OCI-LY7 (cell line): ENCODE measurements around the gene ARHGAP9. TPM values are rescaled to one million over a fixed set of nuclear protein-coding genes. Genes with fewer than 3 reads are reported as not detected.
"Not testable (repeated sequence)": the region's sequence is repeated elsewhere in the genome, so short reads cannot be mapped to it uniquely, and the experiment has no call there.

Experiments
- BruUV-seq: library from RNA; stranded (reverse); fragments of 400-500 nt; replicated peaks from 2 replicates; lab custom pipeline; 2021; lab: Mats Ljungman, UMichigan
- CTCF ChIA-PET: fragments of 300-600 bp; sonication (Branson Sonifier 250); formaldehyde crosslinking; loops from one replicate; lab custom pipeline; 2022; ENCODE audit warnings: antibody characterized with exemption; ENCODE audit not compliant: unreplicated experiment; lab: Charles Lee
- POLR2A ChIA-PET: fragments of 300-600 bp; sonication (Branson Sonifier 250); formaldehyde crosslinking; loops from one replicate; lab custom pipeline; 2022; ENCODE audit warnings: antibody characterized with exemption; lab: Charles Lee
- DNase-seq: peaks from one replicate; pipeline ENCODE4 v3.0.0-alpha.2; 2015; ENCODE audit warnings: low spot score
- H2AFZ ChIP-seq: fragments of 200-600 bp; sonication (generic), shearing (Covaris generic); 2 replicates; pipeline ENCODE4 v1.6.1; 2014; ENCODE audit warnings: mild to moderate bottlenecking, antibody characterized with exemption, low read length, moderate library complexity
- H3K27ac ChIP-seq: fragments of 200-600 bp; sonication (generic); 2 replicates; pipeline ENCODE4 v1.5.1; 2014; ENCODE audit warnings: mixed run types, low read depth, mild to moderate bottlenecking, moderate library complexity, low read length, inconsistent platforms; ENCODE audit not compliant: poor library complexity, severe bottlenecking
- H3K36me3 ChIP-seq: fragments of 200-600 bp; sonication (generic); 2 replicates; pipeline ENCODE4 v1.6.1; 2014; ENCODE audit warnings: mild to moderate bottlenecking, antibody characterized with exemption, low read length, moderate library complexity, mixed read lengths; ENCODE audit not compliant: insufficient read depth
- H3K4me1 ChIP-seq: fragments of 200-600 bp; sonication (generic); 2 replicates; pipeline ENCODE4 v1.5.1; 2014; ENCODE audit warnings: mild to moderate bottlenecking, low read length; ENCODE audit not compliant: insufficient read depth, poor library complexity, severe bottlenecking
- H3K4me2 ChIP-seq: fragments of 200-600 bp; sonication (generic); 2 replicates; pipeline ENCODE4 v1.6.1; 2014; ENCODE audit warnings: mild to moderate bottlenecking, low read length
- H3K4me3 ChIP-seq: fragments of 200-600 bp; sonication (generic); 2 replicates; pipeline ENCODE4 v1.5.1; 2014; ENCODE audit warnings: mild to moderate bottlenecking, low read depth, low read length; ENCODE audit not compliant: poor library complexity, severe bottlenecking
- H3K79me2 ChIP-seq: fragments of 200-600 bp; sonication (generic); 2 replicates; pipeline ENCODE4 v1.6.1; 2016; ENCODE audit warnings: low read depth, mild to moderate bottlenecking, low read length, moderate library complexity, mixed read lengths; ENCODE audit not compliant: insufficient read depth
- H3K9me2 ChIP-seq: fragments of 200-600 bp; sonication (generic); 2 replicates; pipeline ENCODE4 v1.6.1; 2016; ENCODE audit warnings: mild to moderate bottlenecking, low read length, mixed read lengths; ENCODE audit not compliant: insufficient read depth
- H3K9me3 ChIP-seq: fragments of 200-600 bp; sonication (generic); 2 replicates; pipeline ENCODE4 v1.6.1; 2014; ENCODE audit warnings: mild to moderate bottlenecking, mixed run types, low read length, mixed read lengths
- H4K20me1 ChIP-seq: fragments of 200-600 bp; sonication (generic); 2 replicates; pipeline ENCODE4 v1.6.1; 2014; ENCODE audit warnings: mild to moderate bottlenecking, antibody characterized with exemption, low read length, moderate library complexity, mixed read lengths; ENCODE audit not compliant: insufficient read depth
- CTCF ChIP-seq: fragments of 200-600 bp; sonication (generic); conservative IDR thresholded peaks from 2 replicates; pipeline ENCODE4 v1.5.1; 2014; ENCODE audit warnings: mild to moderate bottlenecking, antibody characterized with exemption, low read length, moderate library complexity, mixed read lengths
- EZH2phosphoT487 ChIP-seq: fragments of 200-600 bp; sonication (generic); IDR thresholded peaks from 2 replicates; pipeline ENCODE4 v1.6.1; 2018; ENCODE audit warnings: low read depth, borderline replicate concordance, mild to moderate bottlenecking, mixed run types, antibody characterized with exemption, low read length, moderate library complexity, mixed read lengths
- intact Hi-C: fragments of 100-400 bp; cut with micrococcal nuclease; formaldehyde crosslinking; loops from one replicate; pipeline ENCODE4 v1.10.0; 2022; ENCODE audit not compliant: unreplicated experiment
- total RNA-seq, 2 experiments: library from RNA; depleted of rRNA in 1 of 2; stranded (reverse); fragments of >200 nt in 1 of 2; shearing (Covaris generic) in 1 of 2; gene quantifications; 2 replicates each; pipeline ENCODE4 v1.2.3, GENCODE V29; 2014 to 2022

ARHGAP9 gene
- total RNA-seq, 2 experiments from 2014 or later: 66.2 to 111 TPM

DNA sequence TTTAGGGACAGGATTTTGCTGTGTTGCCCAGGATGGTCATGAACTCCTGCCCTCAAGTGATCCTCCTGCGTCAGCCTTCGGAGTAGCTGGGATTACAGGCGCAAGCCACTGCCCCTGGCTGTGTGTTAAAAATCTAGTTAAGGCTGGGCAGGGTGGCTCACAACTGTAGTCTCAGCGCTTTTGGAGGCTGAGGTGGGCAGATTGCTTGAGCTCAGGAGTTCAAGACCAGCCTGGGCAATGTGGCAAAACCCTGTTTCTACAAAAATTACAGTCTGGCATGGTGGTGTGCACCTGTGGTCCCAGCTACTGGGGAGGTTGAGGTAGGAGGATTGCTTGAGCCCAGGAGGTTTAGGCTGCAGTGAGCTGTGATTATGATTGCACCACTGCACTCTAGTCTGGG lies 31.5 kb upstream of the ARHGAP9 start:
- ChIA-PET CTCF (no interaction called here), POLR2A (no interaction called here)
- TF ChIP-seq CTCF (no peak), EZH2phosphoT487 (no peak)
- H3K9me2 ChIP-seq: no peaks in the 10 kb centered on the region
- no peaks in the 10 kb centered on the region for H4K20me1 ChIP-seq
- no peaks in the 10 kb centered on the region for H3K79me2 ChIP-seq
- H2AFZ ChIP-seq: no peak overlapping the region
- H3K27ac ChIP-seq: no peak overlapping the region
- no peak overlapping the region for H3K4me3 ChIP-seq
- no peak overlapping the region for H3K4me2 ChIP-seq
- no peak for DNase-seq
- intact Hi-C loops: no loop called here
- H3K9me3 ChIP-seq: no peaks in the 10 kb centered on the region
- H3K4me1 ChIP-seq: no peaks in the 10 kb centered on the region
- H3K36me3 ChIP-seq: peaks cover 80% of the 10 kb centered on the region
- no TSS peak for BruUV-seq

DNA sequence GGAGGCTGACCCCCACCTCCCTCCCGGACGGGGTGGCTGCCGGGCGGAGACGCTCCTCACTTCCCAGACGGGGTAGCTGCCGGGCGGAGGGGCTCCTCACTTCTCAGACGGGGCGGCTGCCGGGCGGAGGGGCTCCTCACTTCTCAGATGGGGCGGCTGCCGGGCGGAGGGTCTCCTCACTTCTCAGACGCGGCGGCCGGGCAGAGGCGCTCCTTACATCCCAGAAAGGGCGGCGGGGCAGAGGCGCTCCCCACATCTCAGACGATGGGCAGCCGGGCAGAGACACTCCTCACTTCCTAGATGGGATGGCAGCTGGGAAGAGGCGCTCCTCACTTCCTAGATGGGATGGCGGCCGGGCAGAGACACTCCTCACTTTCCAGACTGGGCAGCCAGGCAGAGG lies 28.1 kb upstream of the ARHGAP9 start:
- H3K4me3 ChIP-seq, H3K4me1 ChIP-seq, H3K79me2 ChIP-seq, H3K9me3 ChIP-seq, CTCF ChIA-PET, H3K27ac ChIP-seq, DNase-seq, H3K4me2 ChIP-seq, H4K20me1 ChIP-seq, POLR2A ChIA-PET, H3K9me2 ChIP-seq, H2AFZ ChIP-seq, intact Hi-C loops, BruUV-seq: not testable (repeated sequence)
- peaks cover 83% of the 10 kb centered on the region for H3K36me3 ChIP-seq

- BruUV-seq, H3K79me2 ChIP-seq, H3K4me3 ChIP-seq, CTCF ChIA-PET, H3K4me2 ChIP-seq, H3K9me2 ChIP-seq, H3K4me1 ChIP-seq, H3K9me3 ChIP-seq, H4K20me1 ChIP-seq, H2AFZ ChIP-seq, DNase-seq, intact Hi-C loops, H3K27ac ChIP-seq: not testable (repeated sequence)
- POLR2A ChIA-PET: interaction anchor here (0.7 to 0.8 kb wide), 2 partner anchors 10 to 352 kb away, joined by 3 read pairs; no protein-coding TSS in a partner anchor
- peaks cover 83% of the 10 kb centered on the region for H3K36me3 ChIP-seq
Observed at GRCh38 chr12:57506541-57506940, 26.9 kb upstream of the ARHGAP9 start.

- H3K79me2 ChIP-seq, H4K20me1 ChIP-seq, H3K4me1 ChIP-seq, H2AFZ ChIP-seq, H3K4me3 ChIP-seq, DNase-seq, H3K9me2 ChIP-seq, H3K27ac ChIP-seq, BruUV-seq, H3K4me2 ChIP-seq, CTCF ChIA-PET, intact Hi-C loops, H3K9me3 ChIP-seq: not testable (repeated sequence)
- H3K36me3 ChIP-seq: peaks cover 88% of the 10 kb centered on the region
- POLR2A ChIA-PET: interaction anchor here (0.6 to 1.1 kb wide), 3 partner anchors 11 to 15 kb away, joined by 3 to 5 read pairs (median 3); no protein-coding TSS in a partner anchor
Observed at GRCh38 chr12:57502311-57502969, 22.8 kb upstream of the ARHGAP9 start.
